ENCODE data around the gene EEF1AKMT3. TPM values are rescaled to one million over a fixed set of nuclear protein-coding genes. Genes with fewer than 3 reads are reported as not detected.

EEF1AKMT3 gene
- polyA plus RNA-seq, 1 experiment, result 7.6 TPM

GRCh38 chr12:57807285-57807684 is 34.9 kb downstream of the EEF1AKMT3 start:
- TF ChIP-seq CTCF (IDR thresholded peaks at IDR 0.05; ENCODE audit: low read depth, low read length), result no peak
- Histone ChIP-seq H3K27ac (ENCODE audit: low read depth, low read length) (no peak overlapping the region), H3K9me3 (ENCODE audit: control insufficient read depth, insufficient read depth, low read length) (no peaks in the 10 kb centered on the region), H3K27me3 (ENCODE audit: control insufficient read depth, insufficient read depth, low read length) (no peaks in the 10 kb centered on the region), H3K4me3 (ENCODE audit: low read depth, low read length) (no peak overlapping the region)
- no peak for DNase-seq (ENCODE audit: low read depth, low spot score)
- ChIA-PET CTCF (interaction anchor here (0.6 to 6.3 kb wide), 4 partner anchors 24 to 99 kb away, joined by 3 to 124 read pairs (median 6); partner anchors contain the start of gene TSFM), POLR2A (interaction anchor here (1.1 kb wide), 1 partner anchor 63 kb away, joined by 6 read pairs; no protein-coding TSS in a partner anchor)

DNA sequence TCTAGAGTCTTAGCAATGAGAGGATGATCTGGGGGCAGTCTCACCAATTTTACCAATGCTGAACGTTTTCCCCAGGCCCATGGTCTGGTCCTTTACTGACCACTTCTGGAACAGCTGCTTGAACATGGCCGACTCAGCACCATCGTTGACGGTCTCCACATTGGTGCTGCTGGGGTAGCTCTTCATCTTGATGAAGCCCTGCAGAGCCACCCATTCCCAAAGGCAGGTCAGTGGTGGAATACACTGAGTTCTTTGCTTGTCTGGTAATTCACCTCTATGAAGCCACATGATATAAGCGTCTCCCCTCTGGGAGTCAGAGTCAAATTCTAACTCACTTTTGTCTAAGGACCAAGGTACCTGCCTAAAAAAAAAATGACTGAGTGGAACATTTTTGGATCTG is 35.9 kb downstream of the EEF1AKMT3 start:
- CTCF ChIA-PET, result interaction anchor here (1.4 to 2.1 kb wide), 2 partner anchors 96 to 98 kb away, joined by 4 to 7 read pairs; no protein-coding TSS in a partner anchor
- no peaks in the 10 kb centered on the region for H3K27me3 ChIP-seq (ENCODE audit: control insufficient read depth, insufficient read depth, low read length)

GRCh38 chr12:57809425-57809824 is 37.0 kb downstream of the EEF1AKMT3 start:
- H3K4me3 ChIP-seq (ENCODE audit: low read depth, low read length), result no peak overlapping the region
- ChIA-PET POLR2A (no interaction called here), CTCF (interaction anchor here (0.6 to 2.1 kb wide), 4 partner anchors 26 to 95 kb away, joined by 3 to 7 read pairs (median 4); no protein-coding TSS in a partner anchor)
- no peak for TF ChIP-seq CTCF (IDR thresholded peaks at IDR 0.05; ENCODE audit: low read depth, low read length)
- DNase-seq (ENCODE audit: low read depth, low spot score), result no peak
- H3K9me3 ChIP-seq (ENCODE audit: control insufficient read depth, insufficient read depth, low read length), result no peaks in the 10 kb centered on the region
- no peaks in the 10 kb centered on the region for H3K27me3 ChIP-seq (ENCODE audit: control insufficient read depth, insufficient read depth, low read length)
- H3K27ac ChIP-seq (ENCODE audit: low read depth, low read length), result no peak overlapping the region

More for the DNA sequence above, 35.9 kb downstream of the EEF1AKMT3 start:
- DNase-seq (ENCODE audit: low read depth, low spot score), result no peak
- POLR2A ChIA-PET, result no interaction called here
- no peak overlapping the region for H3K4me3 ChIP-seq (ENCODE audit: low read depth, low read length)
- TF ChIP-seq CTCF (IDR thresholded peaks at IDR 0.05; ENCODE audit: low read depth, low read length), result no peak
- H3K27ac ChIP-seq (ENCODE audit: low read depth, low read length), result no peak overlapping the region
- no peaks in the 10 kb centered on the region for H3K9me3 ChIP-seq (ENCODE audit: control insufficient read depth, insufficient read depth, low read length)

DNA sequence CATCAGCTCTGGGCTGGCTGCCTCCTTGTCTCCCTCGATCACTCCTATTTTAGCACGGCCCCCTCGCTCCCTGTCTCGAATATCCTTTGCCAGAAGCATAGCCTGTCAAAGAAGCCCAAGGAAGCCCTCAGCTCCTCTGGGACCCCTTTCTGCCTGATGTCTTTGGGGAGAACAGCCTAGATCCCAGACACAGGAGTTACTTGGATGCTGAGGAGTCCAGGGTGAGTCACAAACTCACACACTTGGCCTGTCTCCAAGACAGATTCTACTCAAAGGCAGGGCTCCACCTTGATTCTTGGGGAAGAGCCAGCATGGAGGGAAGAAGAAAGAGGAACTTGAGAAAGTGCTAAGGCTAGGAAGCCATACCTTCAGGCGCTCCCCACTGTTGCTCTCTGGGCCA is 38.0 kb downstream of the EEF1AKMT3 start:
- H3K9me3 ChIP-seq (ENCODE audit: control insufficient read depth, insufficient read depth, low read length), result no peaks in the 10 kb centered on the region
- CTCF ChIA-PET, result interaction anchor here (1.6 kb wide), 1 partner anchor 27 kb away, joined by 5 read pairs; no protein-coding TSS in a partner anchor
- TF ChIP-seq CTCF (IDR thresholded peaks at IDR 0.05; ENCODE audit: low read depth, low read length), result no peak
- POLR2A ChIA-PET, result no interaction called here
- H3K27me3 ChIP-seq (ENCODE audit: control insufficient read depth, insufficient read depth, low read length), result no peaks in the 10 kb centered on the region
- H3K4me3 ChIP-seq (ENCODE audit: low read depth, low read length), result no peak overlapping the region
- no peak overlapping the region for H3K27ac ChIP-seq (ENCODE audit: low read depth, low read length)
- DNase-seq (ENCODE audit: low read depth, low spot score), result no peak

GRCh38 chr12:57811028-57811755 is 38.8 kb downstream of the EEF1AKMT3 start:
- no peak for TF ChIP-seq CTCF (IDR thresholded peaks at IDR 0.05; ENCODE audit: low read depth, low read length)
- ChIA-PET CTCF (interaction anchor here (1.5 to 2.5 kb wide), 2 partner anchors 8 to 228 kb away, joined by 3 to 17 read pairs; no protein-coding TSS in a partner anchor), POLR2A (interaction anchor here (0.5 kb wide), 1 partner anchor 116 kb away, joined by 3 read pairs; no protein-coding TSS in a partner anchor)
- Histone ChIP-seq H3K4me3 (ENCODE audit: low read depth, low read length) (no peak overlapping the region), H3K9me3 (ENCODE audit: control insufficient read depth, insufficient read depth, low read length) (no peaks in the 10 kb centered on the region), H3K27me3 (ENCODE audit: control insufficient read depth, insufficient read depth, low read length) (no peaks in the 10 kb centered on the region), H3K27ac (ENCODE audit: low read depth, low read length) (no peak overlapping the region)
- no peak for DNase-seq (ENCODE audit: low read depth, low spot score)
